GM19324 (cell line): ENCODE data around the gene SLC12A7.
"Not testable (repeated sequence)": the region's sequence is repeated elsewhere in the genome, so short reads cannot be mapped to it uniquely, and the experiment has no call there.

Experiments
- ATAC-seq: cut with Tn5 transposase; IDR thresholded peaks from one replicate; pipeline ENCODE4 v1.9.1; 2021; ENCODE audit warnings: mild to moderate bottlenecking, moderate library complexity; ENCODE audit not compliant: unreplicated experiment, low FRiP score

Gene SLC12A7

DNA sequence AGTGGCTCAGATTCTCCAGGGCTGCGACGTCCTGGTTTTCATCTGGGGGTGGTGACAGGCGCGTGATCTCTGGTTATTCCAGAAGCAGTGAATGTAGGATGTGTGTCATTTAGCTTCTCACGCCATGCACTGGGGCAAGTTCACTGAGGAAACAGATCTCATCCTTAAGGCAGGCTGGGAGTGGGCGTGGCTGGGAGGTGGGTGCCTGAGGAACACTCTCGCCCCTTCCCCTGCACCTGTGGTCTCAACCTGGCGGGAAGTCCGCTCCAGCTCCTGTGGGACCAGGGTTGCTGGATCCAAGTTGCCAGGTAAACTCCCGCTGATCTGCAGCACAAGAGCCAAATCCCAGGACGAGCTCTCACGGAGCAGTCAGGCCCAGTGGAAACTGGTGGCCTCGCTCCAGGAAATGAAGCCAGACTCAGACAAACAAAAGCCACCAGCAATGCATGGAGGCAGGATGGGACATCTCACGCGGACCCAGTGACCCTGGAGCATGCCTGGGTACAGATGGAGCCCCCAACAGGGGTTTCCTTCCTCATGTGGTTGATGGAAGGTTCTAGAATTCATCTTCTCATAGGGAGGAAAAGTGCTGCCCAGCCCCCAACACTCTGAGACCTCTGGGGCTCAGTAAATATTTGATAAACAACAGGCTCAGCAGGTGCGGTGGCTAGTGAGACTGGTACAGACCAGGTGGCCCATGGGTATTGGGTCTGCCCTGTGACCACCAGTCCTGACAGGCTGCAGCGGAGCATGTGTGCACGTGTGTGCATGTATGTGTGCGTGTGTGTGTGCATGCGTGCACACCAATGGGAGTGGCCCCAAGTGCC lies 16.3 kb upstream of the SLC12A7 start:
- no peak for ATAC-seq

DNA sequence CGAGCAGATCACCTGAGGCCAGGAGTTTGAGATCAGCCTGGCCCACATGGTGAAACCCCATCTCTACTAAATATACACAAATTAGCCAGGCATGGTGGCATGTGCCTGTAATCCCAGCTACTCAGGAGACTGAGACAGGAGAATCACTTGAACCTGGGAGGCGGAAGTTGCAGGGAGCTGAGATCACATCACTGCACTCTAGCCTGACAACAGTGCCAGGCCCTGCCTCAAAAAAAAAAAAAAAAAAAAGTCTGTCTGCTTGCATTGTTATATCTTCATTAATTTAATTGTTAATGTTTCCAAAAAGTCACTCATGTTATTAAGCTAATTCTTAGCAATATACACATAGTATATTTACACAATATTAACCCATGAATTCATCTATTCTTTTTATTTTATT lies 13.8 kb upstream of the SLC12A7 start:
- ATAC-seq = not testable (repeated sequence)

DNA sequence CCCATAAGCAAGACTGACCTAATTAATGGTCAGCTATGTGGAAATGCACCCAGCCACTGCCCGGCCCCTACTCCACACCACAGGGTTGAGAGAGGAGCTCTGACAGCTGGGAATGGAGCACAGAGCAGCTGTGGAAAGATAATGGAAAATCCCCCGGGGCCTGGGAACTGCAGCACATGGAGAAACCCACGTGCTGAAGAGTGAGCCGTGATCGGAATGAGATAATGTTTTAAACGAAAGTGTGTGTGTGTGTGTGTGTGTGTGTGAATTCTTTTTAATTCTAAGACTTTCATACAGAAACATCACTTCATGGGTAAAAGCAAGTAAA lies 13.1 kb upstream of the SLC12A7 start:
- no peak for ATAC-seq

DNA sequence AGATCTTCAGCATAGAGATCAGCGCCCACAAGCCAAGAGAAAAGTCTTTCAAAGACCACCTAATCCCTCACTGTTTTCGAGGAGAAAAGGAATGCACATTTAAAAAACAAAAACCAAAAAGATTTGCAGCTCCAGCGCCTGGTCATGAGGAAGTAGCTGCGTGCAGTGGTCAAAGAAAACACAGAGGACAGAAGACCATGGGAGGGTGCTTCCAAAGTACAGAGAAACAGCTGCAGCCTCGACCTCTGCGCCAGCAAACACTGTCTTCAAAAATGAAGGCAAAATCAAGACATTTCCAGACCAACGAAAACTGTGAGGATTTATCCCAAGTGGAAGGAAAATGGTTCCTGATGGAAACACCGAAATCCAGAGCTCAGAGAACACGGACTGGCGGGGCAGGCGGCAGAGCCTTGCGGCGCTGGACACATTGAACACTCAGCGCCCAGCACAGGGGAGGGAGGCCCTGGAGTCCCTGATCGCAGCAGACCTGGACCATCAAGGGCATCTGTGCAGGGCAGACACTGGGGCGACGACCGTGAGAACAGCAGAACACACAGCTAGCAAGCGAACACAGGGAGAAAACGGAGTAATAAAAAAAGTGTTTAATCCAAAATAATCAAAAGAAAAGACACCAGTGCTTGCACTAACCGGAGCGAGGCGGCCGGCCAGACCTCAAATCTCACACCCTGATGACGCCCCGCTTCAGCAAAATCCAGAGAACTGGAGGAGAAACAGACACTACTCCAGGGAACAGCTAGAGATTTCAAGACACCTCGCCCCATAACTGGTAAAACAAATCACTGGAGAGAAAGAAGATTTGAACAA lies 12.6 kb upstream of the SLC12A7 start:
- ATAC-seq = no peak

DNA sequence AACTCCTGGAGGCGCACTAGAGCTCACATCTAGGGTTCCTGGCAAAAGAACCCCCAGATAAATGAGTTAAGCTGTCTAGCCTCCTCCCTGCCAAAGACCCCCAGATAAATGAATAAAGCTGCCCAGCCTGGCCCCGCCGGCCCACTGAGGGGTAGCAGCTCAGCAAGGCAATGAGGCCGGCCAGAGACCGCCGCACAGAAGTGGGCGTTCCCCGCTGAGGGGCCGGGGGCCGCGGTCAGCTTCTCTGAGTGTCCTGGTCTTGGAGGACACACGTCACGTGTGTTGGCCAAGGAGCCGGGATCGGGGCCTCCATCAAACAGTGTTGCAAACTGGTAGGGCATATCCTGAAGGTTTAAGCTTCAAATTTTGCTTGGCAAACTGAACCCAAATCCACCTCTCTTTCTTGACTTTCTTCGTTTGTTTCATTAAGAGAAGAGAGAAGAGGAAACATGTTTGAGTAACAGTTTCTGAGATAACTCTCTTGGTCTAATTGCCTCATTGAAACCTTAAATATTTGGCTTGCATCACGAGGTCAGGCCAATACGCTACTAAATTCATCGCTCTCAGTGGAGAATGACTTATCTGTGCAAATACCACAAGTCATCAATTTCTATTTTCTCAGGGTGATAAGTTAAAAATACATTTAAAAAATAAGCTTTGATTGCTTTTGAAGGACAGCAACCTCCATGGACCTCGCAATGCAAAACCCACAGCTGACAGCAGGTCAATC lies 11.7 kb upstream of the SLC12A7 start:
- no peak for ATAC-seq

DNA sequence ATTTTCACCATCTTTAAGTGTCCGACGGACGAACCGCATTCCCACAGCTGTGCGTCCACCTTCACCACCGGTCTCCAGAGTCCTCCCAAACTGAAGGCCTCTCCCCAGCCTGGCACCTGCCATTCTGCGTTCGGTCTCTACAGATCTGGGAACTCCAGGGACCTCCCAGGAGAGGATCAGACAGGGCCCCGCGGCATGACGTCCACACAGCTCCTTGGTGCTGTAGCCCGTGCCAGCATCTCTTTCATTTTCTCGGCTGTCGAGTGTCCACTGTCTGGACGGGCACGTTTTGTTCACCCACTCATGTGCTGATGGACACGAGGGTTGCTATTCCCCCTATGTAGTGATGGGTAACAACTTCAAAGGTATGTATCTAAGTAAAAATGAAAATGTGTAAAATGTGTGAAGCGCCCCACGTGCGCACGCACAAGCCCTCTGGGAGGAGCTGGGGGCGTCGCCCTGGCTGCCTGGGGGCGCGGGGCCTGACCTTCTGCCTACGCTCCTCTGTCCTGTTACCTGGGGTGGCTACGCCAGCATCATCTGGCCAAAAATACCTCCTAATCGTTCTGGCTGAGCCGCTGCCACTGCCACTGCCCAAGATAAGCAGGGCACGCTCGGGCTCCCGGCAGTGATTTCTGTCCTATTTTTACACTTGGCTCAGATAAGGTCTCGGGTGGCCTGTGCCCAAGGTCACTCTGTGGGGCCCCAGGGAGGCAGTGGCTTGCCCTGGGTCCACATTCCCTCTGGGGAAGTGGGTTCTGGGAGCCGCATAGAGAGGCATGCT lies 10.8 kb upstream of the SLC12A7 start:
- no peak for ATAC-seq

DNA sequence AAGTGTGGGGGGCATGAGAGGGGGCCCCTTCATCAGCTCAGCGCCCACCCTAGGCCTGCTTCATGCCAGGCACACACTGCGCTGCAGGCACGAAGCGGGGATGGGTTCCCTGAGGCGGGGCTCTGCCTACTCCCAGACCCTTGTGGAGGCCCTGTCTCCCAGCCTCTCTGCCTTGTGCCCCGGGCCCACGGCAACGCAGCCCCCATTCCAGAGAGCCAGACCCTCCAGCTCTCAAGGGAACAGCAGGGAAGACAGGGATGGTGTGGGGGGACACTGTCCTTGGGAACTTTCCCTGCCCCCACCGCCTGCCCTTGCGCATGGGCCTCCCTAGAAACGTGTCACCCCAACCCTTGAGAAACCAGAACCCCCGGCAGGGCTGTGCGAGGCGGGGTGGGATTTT lies 10.0 kb upstream of the SLC12A7 start:
- ATAC-seq = no peak

DNA sequence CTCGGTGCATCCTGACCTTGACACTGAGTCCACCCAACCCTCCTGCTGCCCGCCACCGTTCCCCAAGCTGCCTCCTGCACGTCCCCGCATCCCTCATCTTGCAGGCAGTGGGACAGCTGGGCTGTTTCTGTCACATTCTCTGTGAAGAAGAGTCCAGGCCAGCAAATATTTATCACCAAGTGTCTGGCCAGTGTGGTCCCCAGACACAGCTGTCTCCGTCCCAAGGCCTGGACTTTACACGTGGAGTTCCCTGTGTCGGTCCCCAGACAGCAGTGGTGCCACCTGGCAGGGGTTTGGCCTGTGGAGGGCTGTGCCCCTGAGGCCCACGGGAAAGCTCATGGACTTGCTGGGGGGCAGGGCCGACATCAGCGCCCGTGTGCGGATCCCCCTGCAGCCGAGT lies 9.2 kb upstream of the SLC12A7 start:
- ATAC-seq = no peak

DNA sequence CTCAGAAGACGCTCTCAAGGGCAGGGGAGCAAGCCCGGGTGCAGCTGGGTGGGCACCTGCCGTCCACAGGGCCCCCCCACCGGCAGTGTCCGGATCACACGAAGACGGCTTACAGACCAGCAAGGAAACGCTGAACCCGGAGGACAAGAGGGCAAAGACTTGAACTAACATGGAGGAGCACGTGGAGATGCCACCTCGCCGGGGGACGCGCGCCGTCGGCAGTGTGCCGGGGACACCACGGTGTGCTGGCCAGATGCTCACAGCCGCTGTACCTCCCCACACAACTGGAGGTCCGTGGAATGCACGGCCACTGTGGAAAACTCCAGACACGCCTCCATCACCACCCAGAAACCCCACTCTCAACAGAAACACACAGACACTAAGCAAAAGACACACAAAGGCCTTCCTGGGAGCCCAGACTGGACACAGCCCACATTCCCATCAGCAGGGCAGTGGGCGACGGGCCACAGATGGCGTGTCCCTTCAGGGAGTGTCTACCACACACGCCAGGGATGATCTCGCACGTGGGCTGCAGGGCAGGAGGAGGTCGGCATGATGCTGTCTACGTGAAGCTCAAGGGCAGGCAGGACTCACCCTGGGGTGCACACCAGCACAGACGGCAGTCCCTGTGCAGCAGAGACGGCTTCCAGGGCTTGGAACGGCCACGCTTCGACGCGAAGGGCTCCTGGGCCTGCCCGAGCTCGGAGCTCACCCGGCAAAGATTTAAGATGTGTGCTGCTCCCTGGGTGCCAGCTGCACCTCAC lies 8.6 kb upstream of the SLC12A7 start:
- ATAC-seq = no peak

DNA sequence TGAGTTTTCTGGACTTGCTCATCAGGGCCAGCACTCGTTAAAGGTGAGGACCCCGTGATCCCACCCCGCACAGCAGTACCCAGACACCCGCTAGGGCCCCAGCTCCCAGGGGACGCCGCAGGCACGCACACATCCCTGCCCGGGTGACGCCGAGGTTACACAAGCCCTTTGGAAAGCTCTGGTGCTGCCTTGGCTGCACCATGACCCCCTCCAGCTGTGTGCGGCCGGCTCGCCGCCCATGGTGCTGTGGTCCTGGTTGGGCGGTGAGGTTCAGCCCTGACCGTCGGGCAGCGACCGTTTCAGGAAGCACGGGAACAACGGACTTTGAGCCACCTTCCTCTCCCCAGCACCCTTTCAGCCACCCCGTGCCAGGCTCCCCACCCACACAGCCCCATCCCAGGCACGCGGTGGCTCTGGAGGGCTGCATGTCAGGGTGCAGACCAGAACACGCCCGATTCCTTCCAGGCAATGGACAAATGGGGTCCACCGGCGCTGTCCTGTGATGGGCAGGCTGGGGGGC lies 7.5 kb upstream of the SLC12A7 start:
- ATAC-seq = no peak

DNA sequence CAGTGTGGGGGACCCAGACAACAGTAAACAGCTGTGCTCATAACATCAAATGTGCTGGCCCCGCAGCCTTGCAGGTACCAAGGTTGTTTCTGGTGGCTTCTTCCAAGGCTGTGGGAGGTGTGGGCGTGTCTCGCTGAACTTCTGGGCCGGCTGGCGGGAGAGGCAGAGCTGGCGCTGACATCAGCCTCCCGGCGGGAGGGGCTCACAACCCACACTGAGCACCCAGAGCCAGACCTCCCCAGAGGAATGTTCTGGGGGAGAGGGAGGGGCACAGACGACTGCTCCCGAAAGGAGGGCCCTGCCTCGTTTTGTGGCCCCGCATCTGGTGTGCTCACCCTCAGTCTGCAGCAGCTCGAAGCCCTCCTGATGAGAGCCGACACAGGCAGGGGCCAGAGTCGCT lies 6.9 kb upstream of the SLC12A7 start:
- ATAC-seq = no peak

DNA sequence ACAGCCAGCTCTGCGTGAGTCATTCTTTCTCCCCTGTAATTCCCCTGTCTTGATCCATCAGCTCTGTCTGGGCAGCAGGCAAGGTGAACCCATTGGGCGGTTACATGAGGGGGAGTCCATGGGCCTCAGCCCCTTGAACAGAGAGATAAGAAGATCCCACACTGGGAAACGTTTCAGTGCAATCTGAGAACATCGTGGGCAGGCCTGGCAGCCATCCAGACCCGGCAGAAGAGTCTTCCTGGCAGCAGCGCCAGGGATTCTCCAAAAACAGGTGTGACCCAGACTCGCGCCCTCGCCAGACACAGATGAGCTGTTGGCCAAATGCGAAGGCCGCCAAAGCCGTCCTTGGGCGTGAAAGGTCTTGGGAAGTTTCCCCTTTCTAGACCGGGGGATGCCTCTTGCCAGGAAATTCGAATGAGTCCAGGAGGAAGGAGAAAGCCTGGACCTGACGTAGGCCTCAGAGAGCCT lies 6.4 kb upstream of the SLC12A7 start:
- ATAC-seq = no peak

DNA sequence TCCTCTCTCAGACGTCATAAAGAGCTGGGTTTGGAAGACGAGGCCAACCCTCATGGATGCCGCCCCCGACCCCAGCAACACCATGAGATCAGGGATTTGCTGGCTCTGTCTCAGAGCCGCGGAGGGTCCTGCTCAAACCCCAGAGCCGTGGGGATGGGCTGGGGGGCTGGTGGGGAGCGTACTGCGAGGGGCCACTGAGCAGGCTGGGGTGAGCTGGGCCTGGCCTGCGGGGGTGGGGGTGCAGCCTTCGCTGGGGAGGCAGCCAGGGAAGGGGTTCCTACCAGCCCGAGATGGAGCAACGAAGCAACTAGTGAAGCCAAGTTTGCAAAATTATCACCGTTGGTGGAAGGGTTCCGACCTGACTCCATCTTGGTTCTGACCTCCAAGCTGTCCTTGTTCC lies 5.1 kb upstream of the SLC12A7 start:
- ATAC-seq = no peak

DNA sequence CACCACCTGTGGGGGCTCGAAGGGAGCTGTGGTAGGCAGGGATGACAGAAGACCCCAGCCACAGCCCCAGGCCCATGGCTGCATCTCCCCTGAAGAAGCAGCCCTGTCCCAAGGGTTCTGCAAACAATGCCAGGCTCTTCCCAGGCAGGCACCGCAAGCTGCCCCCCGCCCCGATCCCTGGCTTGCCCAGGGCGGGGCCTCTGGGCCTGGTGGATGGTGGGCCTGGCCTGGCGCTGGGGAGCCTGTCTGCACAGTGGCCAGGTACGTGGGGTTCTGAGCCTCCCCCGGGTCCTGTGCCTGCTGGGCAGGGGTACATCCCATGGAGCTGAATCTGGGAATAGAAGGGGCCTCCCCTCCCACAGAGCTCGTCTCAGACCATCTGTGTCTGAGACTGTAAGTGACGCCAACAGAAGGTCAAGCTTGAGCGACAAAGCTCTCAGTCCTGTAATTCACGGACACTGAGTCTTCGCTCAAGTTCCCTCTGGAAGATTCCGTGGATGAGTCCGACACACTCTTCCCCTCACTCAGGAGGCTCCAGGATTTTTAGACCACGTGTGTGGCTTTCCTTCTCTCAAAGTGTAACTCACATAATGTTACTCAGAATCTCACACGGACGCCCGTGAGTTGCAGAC lies 4.4 kb upstream of the SLC12A7 start:
- no peak for ATAC-seq

DNA sequence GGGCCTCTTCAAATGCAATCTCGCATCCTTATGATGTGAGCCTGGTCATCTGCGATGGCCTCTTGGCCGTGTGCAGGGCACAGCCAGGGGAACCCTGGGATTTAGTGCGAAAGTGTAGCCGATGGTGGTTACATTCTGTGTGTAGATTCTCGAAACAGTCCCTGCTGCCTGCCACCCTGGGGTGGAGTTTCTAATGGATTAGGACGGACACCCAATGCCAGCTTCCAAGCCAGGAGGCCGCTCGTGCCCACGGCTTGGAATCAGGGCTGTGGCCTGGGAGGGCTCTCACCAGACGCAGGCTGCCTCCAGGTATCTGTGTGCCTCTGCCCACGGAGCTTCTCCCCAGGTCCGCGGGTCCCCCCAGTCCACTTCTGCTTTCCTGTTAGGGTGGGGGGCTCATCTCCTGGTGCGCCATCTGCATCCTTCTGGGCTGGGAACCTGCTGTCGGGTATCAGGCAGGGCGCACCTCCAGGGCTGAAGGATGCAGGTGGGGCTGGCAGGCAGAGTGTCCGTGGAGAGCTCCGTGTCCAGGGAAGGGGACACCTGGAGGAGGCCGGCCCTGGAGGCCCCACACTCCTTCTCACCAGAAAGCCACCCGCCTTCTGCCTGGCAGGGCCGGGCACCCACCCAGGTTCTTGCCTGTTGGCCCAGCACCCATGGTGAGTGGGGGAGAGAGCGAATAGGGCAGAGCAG lies 3.4 kb upstream of the SLC12A7 start:
- no peak for ATAC-seq

DNA sequence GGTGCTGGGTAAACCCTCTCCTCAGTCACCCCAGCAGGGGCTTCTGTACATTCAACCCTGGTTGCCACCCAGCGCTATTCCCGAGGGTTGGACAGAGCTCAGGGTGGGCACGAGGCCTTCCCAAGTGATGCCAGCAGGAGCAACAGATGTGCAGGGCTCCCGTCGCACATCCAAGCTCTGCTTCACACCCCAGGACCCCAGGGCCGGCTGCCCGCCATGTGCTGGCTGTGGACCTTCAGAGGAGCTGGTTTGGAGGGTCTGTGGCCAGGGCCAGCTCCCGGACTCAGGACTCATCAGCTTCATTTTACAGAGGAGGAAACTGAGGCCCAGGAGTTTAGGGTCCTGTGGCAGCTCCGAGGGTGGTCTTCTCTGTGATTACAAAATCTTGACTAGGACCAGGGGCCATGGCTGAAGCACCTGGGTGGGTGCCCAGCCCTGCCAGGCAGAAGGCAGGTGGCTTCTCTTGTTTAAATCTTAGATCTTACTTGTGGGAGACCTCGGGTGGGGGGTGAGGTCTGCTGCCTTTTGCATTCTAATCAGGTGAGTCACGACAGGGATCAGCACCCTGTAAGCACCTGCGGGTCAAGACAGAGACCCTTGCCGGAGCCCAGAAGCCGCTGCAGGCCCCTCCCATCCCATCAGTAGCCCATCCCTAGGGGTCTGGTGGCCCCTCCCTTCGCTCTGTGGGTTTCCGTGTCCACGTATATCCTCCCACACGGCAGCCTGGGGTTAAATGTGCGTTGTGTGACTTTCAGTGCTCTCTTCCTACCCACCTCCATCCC lies 2.1 kb upstream of the SLC12A7 start:
- no peak for ATAC-seq

DNA sequence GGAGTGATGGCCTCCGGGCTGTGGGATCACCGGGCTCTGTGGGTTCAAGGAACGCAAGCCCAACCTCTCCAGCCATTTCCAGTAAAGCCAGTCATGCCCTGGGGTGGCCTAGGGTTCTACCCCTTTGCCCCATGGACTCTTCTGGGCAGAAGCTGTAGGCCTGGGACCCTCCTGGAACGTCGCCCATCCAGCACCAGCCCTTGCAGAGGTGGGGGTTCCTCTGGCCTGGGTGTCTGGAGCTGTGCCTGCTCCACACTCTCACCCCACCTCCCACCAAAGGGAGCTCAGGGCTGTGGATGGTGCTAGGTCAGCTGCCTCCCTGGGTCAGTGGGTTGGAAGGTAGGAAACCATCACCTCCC lies 1.4 kb upstream of the SLC12A7 start:
- no peak for ATAC-seq
